ENCODE measurements around the gene P2RY12. TPM values are rescaled to one million over a fixed set of nuclear protein-coding genes. Genes with fewer than 3 reads are reported as not detected.

Gene P2RY12
- total RNA-seq, 1 experiment from 2014 or later, result not detected

GRCh38 chr3:151350656-151351055, 33.9 kb downstream of the P2RY12 start:
- DNase-seq (ENCODE audit: extremely low read depth, low read depth), result no peak

- no peak for DNase-seq (ENCODE audit: extremely low read depth, low read depth)
Measured at GRCh38 chr3:151347432-151347831, 37.1 kb downstream of the P2RY12 start.

GRCh38 chr3:151346292-151346691, 38.3 kb downstream of the P2RY12 start:
- no peak for DNase-seq (ENCODE audit: extremely low read depth, low read depth)

- DNase-seq (ENCODE audit: extremely low read depth, low read depth), result no peak
Measured at GRCh38 chr3:151345859-151346258, 38.7 kb downstream of the P2RY12 start.

GRCh38 chr3:151331696-151332095, 52.9 kb downstream of the P2RY12 start:
- no peak for DNase-seq (ENCODE audit: extremely low read depth, low read depth)

GRCh38 chr3:151330899-151331298, 53.7 kb downstream of the P2RY12 start:
- no peak for DNase-seq (ENCODE audit: extremely low read depth, low read depth)

- no peak for DNase-seq (ENCODE audit: extremely low read depth, low read depth)
Measured at GRCh38 chr3:151330379-151330778, 54.2 kb downstream of the P2RY12 start.

- DNase-seq (ENCODE audit: extremely low read depth, low read depth), result no peak
Measured at GRCh38 chr3:151329363-151329762, 55.2 kb downstream of the P2RY12 start, which contains the start of gene P2RY13. TSS of gene P2RY13 (minus strand) at chr3:151329549. CDS start at chr3:151329528, 21 bp downstream.

- no peak for DNase-seq (ENCODE audit: extremely low read depth, low read depth)
Measured at GRCh38 chr3:151328298-151328995, 56.1 kb downstream of the P2RY12 start.

- peak; percentile 7 for DNase-seq (ENCODE audit: extremely low read depth, low read depth)
Measured at GRCh38 chr3:151327571-151328198, 56.9 kb downstream of the P2RY12 start.

GRCh38 chr3:151322511-151322910, 62.0 kb downstream of the P2RY12 start:
- DNase-seq (ENCODE audit: extremely low read depth, low read depth), result no peak

GRCh38 chr3:151321526-151321925, 63.0 kb downstream of the P2RY12 start:
- no peak for DNase-seq (ENCODE audit: extremely low read depth, low read depth)

- DNase-seq (ENCODE audit: extremely low read depth, low read depth), result no peak
Measured at GRCh38 chr3:151320131-151320530, 64.4 kb downstream of the P2RY12 start.

- DNase-seq (ENCODE audit: extremely low read depth, low read depth), result no peak
Measured at GRCh38 chr3:151319628-151320027, 64.9 kb downstream of the P2RY12 start.

GRCh38 chr3:151318991-151319390, 65.6 kb downstream of the P2RY12 start:
- DNase-seq (ENCODE audit: extremely low read depth, low read depth), result no peak

GRCh38 chr3:151318313-151318712, 66.2 kb downstream of the P2RY12 start:
- no peak for DNase-seq (ENCODE audit: extremely low read depth, low read depth)

GRCh38 chr3:151316267-151316991, 68.1 kb downstream of the P2RY12 start, which contains the start of gene GPR87:
TSS of gene GPR87 (minus strand) at chr3:151316820. CDS start at chr3:151300100, 16,720 bp downstream.
- DNase-seq (ENCODE audit: extremely low read depth, low read depth), result no peak

- no peak for DNase-seq (ENCODE audit: extremely low read depth, low read depth)
Measured at GRCh38 chr3:151315846-151316245, 68.7 kb downstream of the P2RY12 start.

GRCh38 chr3:151315136-151315535, 69.4 kb downstream of the P2RY12 start:
- DNase-seq (ENCODE audit: extremely low read depth, low read depth), result no peak

GRCh38 chr3:151314593-151314992, 70.0 kb downstream of the P2RY12 start:
- DNase-seq (ENCODE audit: extremely low read depth, low read depth), result no peak

- no peak for DNase-seq (ENCODE audit: extremely low read depth, low read depth)
Measured at GRCh38 chr3:151314137-151314536, 70.4 kb downstream of the P2RY12 start.

GRCh38 chr3:151312972-151313371, 71.6 kb downstream of the P2RY12 start:
- no peak for DNase-seq (ENCODE audit: extremely low read depth, low read depth)

All from NCI-H460 (cell line).